K562 (cell line): ENCODE measurements around the gene TMCO1. TPM values are rescaled to one million over a fixed set of nuclear protein-coding genes. Genes with fewer than 3 reads are reported as not detected.

Experiments
- C11orf30 ChIP-seq: fragments of 450-650 bp; IDR thresholded peaks from 2 replicates; pipeline ENCODE4 v1.6.1; 2016; ENCODE audit warnings: low read depth, mild to moderate bottlenecking
- FOXP1 ChIP-seq: sonication (generic); formaldehyde crosslinking; IDR thresholded peaks from 2 replicates; pipeline ENCODE4 v1.8.0; 2022; ENCODE audit warnings: mild to moderate bottlenecking, missing genetic modification reagents
- PHF20 ChIP-seq: fragments of 450-650 bp; IDR thresholded peaks from 2 replicates; pipeline ENCODE4 v1.6.1; 2018; ENCODE audit not compliant: partially characterized antibody
- ZBTB40 ChIP-seq, 2 experiments: fragments of 450-650 bp in 1 of 2; sonication (generic) in 1 of 2; formaldehyde crosslinking in 1 of 2; IDR thresholded peaks; 2 replicates each; pipeline versions ENCODE4 v1.7.1 to v1.9.0; 2016 to 2022; ENCODE audit warnings: inconsistent platforms in 1 of 2, mild to moderate bottlenecking in 1 of 2, missing genetic modification reagents in 1 of 2
- ZBTB8A ChIP-seq: fragments of 450-650 bp; IDR thresholded peaks from 2 replicates; pipeline ENCODE4 v1.6.1; 2018; ENCODE audit warnings: mild to moderate bottlenecking, moderate library complexity; ENCODE audit not compliant: partially characterized antibody
- ZNF316 ChIP-seq: fragments of 450-650 bp; IDR thresholded peaks from 2 replicates; pipeline ENCODE4 v1.6.1; 2016
- polyA plus RNA-seq, 8 experiments: library from polyadenylated mRNA; depleted of rRNA in 4 of 8; stranded (reverse) in 5 of 8; unstranded in 3 of 8; fragments of >200 nt; fragmentation: Nextera tagmentation in 2 of 8; fragmentation: Illumina TruSeq in 1 of 8; extraction: Ambion mirVana in 2 of 8; extraction: Trizol in 1 of 8; gene quantifications; 2 replicates each; pipeline versions ENCODE4 v1.2.1 to v1.2.3, GENCODE V29; 2011 to 2014; ENCODE audit warnings: inconsistent platforms in 1 of 8, missing spikeins in 1 of 8
- total RNA-seq, 7 experiments: library from RNA; depleted of rRNA in 6 of 7; stranded (reverse); fragments of >200 nt in 6 of 7; fragmentation: Illumina TruSeq in 2 of 7; extraction: Trizol in 2 of 7; gene quantifications; 2 replicates each; pipeline versions ENCODE4 v1.2.1 to v1.2.3, GENCODE V29; 2011 to 2021; ENCODE audit warnings: low replicate concordance in 1 of 7
- TF ChIP-seq, protein P1 (sequence below): fragments of 200-600 bp; sonication (generic); IDR thresholded peaks from one replicate; pipeline ENCODE4 v1.6.1; 2012; ENCODE audit warnings: mild to moderate bottlenecking, low read depth, low read length, inconsistent platforms

TMCO1 gene
- total and polyA plus RNA-seq, 9 of the 15 experiments (the other 6 are each of a cell fraction or from before 2014, with no cell fraction given): 69.3 to 561 (median 175) TPM

DNA sequence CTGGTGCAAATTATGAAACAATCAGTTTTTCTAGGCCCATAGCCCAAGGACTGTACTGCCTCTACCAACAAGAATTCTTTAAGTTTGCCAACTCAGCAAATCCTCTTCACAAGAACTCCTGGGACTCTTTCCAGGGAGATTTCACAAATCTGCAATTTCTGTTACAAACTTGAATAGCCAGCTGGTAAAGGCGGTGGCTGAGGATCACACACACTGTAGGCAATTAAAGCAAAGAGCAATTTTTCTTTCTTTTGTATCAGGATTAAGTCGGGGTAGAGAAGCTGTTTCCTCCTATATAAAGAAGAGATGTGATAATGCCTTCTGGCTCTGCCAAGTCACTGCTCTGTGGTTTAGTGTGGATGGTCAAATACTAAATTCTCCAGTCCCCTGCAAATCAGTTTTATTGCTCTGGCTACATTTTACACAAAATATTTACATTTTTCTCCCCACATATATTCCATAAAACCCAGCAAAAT is 72.0 kb downstream of the TMCO1 start (continued):
- TF ChIP-seq, protein P1, sequence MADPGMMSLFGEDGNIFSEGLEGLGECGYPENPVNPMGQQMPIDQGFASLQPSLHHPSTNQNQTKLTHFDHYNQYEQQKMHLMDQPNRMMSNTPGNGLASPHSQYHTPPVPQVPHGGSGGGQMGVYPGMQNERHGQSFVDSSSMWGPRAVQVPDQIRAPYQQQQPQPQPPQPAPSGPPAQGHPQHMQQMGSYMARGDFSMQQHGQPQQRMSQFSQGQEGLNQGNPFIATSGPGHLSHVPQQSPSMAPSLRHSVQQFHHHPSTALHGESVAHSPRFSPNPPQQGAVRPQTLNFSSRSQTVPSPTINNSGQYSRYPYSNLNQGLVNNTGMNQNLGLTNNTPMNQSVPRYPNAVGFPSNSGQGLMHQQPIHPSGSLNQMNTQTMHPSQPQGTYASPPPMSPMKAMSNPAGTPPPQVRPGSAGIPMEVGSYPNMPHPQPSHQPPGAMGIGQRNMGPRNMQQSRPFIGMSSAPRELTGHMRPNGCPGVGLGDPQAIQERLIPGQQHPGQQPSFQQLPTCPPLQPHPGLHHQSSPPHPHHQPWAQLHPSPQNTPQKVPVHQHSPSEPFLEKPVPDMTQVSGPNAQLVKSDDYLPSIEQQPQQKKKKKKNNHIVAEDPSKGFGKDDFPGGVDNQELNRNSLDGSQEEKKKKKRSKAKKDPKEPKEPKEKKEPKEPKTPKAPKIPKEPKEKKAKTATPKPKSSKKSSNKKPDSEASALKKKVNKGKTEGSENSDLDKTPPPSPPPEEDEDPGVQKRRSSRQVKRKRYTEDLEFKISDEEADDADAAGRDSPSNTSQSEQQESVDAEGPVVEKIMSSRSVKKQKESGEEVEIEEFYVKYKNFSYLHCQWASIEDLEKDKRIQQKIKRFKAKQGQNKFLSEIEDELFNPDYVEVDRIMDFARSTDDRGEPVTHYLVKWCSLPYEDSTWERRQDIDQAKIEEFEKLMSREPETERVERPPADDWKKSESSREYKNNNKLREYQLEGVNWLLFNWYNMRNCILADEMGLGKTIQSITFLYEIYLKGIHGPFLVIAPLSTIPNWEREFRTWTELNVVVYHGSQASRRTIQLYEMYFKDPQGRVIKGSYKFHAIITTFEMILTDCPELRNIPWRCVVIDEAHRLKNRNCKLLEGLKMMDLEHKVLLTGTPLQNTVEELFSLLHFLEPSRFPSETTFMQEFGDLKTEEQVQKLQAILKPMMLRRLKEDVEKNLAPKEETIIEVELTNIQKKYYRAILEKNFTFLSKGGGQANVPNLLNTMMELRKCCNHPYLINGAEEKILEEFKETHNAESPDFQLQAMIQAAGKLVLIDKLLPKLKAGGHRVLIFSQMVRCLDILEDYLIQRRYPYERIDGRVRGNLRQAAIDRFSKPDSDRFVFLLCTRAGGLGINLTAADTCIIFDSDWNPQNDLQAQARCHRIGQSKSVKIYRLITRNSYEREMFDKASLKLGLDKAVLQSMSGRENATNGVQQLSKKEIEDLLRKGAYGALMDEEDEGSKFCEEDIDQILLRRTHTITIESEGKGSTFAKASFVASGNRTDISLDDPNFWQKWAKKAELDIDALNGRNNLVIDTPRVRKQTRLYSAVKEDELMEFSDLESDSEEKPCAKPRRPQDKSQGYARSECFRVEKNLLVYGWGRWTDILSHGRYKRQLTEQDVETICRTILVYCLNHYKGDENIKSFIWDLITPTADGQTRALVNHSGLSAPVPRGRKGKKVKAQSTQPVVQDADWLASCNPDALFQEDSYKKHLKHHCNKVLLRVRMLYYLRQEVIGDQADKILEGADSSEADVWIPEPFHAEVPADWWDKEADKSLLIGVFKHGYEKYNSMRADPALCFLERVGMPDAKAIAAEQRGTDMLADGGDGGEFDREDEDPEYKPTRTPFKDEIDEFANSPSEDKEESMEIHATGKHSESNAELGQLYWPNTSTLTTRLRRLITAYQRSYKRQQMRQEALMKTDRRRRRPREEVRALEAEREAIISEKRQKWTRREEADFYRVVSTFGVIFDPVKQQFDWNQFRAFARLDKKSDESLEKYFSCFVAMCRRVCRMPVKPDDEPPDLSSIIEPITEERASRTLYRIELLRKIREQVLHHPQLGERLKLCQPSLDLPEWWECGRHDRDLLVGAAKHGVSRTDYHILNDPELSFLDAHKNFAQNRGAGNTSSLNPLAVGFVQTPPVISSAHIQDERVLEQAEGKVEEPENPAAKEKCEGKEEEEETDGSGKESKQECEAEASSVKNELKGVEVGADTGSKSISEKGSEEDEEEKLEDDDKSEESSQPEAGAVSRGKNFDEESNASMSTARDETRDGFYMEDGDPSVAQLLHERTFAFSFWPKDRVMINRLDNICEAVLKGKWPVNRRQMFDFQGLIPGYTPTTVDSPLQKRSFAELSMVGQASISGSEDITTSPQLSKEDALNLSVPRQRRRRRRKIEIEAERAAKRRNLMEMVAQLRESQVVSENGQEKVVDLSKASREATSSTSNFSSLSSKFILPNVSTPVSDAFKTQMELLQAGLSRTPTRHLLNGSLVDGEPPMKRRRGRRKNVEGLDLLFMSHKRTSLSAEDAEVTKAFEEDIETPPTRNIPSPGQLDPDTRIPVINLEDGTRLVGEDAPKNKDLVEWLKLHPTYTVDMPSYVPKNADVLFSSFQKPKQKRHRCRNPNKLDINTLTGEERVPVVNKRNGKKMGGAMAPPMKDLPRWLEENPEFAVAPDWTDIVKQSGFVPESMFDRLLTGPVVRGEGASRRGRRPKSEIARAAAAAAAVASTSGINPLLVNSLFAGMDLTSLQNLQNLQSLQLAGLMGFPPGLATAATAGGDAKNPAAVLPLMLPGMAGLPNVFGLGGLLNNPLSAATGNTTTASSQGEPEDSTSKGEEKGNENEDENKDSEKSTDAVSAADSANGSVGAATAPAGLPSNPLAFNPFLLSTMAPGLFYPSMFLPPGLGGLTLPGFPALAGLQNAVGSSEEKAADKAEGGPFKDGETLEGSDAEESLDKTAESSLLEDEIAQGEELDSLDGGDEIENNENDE: no peak
- TF ChIP-seq ZBTB8A (no peak), ZNF316 (peak; percentile 99), ZBTB40 (IDR thresholded peaks at IDR 0.05) (no peak), ZBTB40 (CRISPR knock-in tag; IDR thresholded peaks at IDR 0.05) (no peak), PHF20 (no peak), FOXP1 (no peak), C11orf30 (peak; percentile 98)
